K562 (cell line): ENCODE measurements around the gene NEUROG3. TPM values are rescaled to one million over a fixed set of nuclear protein-coding genes. Genes with fewer than 3 reads are reported as not detected.

Experiments used
- ATAC-seq: fragments of 200-7000 bp; cut with Tn5 transposase; 3 replicates; pipeline ENCODE4 v1.9.1; 2020; ENCODE audit warnings: moderate library complexity
- BruUV-seq: library from RNA; stranded (reverse); fragments of 400-500 nt; replicated peaks from 2 replicates; lab custom pipeline; 2021; lab: Mats Ljungman, UMichigan
- CTCF ChIA-PET: fragments of 300-600 bp; formaldehyde crosslinking; extraction: SDS; loops from one replicate; lab custom pipeline; 2021; ENCODE audit warnings: low intra/inter-chr PET ratio; lab: Yijun Ruan, JAX
- POLR2A ChIA-PET: fragments of 300-600, 350-650 bp; sonication (Branson Sonifier 250); formaldehyde crosslinking; extraction: SDS; loops from one replicate; lab custom pipeline; 2021; ENCODE audit warnings: antibody characterized with exemption, inconsistent platforms; lab: Yijun Ruan, JAX
- DNase-seq, 4 experiments: peaks; one replicate each; pipeline versions ENCODE4 v3.0.0 to v3.0.0-alpha.2; 2011 to 2018; ENCODE audit warnings: low spot score in 3 of 4, mixed read lengths in 3 of 4; ENCODE audit errors: extremely low read depth in 1 of 4
- FAIRE-seq: peaks from 2 replicates; lab custom pipeline; 2011; peaks lifted over from hg19 to GRCh38; lab: Jason Lieb, UNC
- H2AFZ ChIP-seq: 2 replicates; pipeline ENCODE4 v1.6.0; 2011; ENCODE audit warnings: low read depth, low read length, control low read depth, inconsistent platforms
- H3K27ac ChIP-seq: fragments of 200-600 bp; 3 replicates; pipeline ENCODE4 v1.8.0; 2011; ENCODE audit warnings: low read depth, mild to moderate bottlenecking, control low read depth, inconsistent platforms, low read length, moderate library complexity, mixed read lengths; ENCODE audit errors: extremely low read depth
- H3K27me3 ChIP-seq, 2 experiments: fragments of 300-600 bp in 1 of 2; 2 replicates in 1 of 2; 3 replicates in 1 of 2; pipeline versions ENCODE4 v1.6.0 to v1.8.0; 2011; ENCODE audit warnings: inconsistent platforms in 2 of 2, low read length in 2 of 2, mild to moderate bottlenecking in 1 of 2, mixed read lengths in 1 of 2, moderate library complexity in 1 of 2; ENCODE audit not compliant: control insufficient read depth in 2 of 2, insufficient read depth in 2 of 2
- H3K36me3 ChIP-seq: fragments of 300-600 bp; 3 replicates; pipeline ENCODE4 v1.8.0; 2011; ENCODE audit warnings: mild to moderate bottlenecking, low read length, inconsistent platforms; ENCODE audit not compliant: control insufficient read depth, insufficient read depth
- H3K4me1 ChIP-seq, 2 experiments: fragments of 200-600 bp in 1 of 2; replicated peaks in 1 of 2; 2 replicates in 1 of 2; 3 replicates in 1 of 2; pipeline versions ENCODE4 v1.5.1 to v1.8.0; 2011; ENCODE audit warnings: inconsistent platforms in 2 of 2, low read length in 2 of 2, mild to moderate bottlenecking in 1 of 2, mixed read lengths in 1 of 2, moderate library complexity in 1 of 2; ENCODE audit not compliant: control insufficient read depth in 2 of 2, insufficient read depth in 2 of 2
- H3K4me2 ChIP-seq: 2 replicates; pipeline ENCODE4 v1.6.1; 2011; ENCODE audit warnings: low read length, control low read depth, inconsistent platforms, mixed read lengths; ENCODE audit not compliant: insufficient read depth
- H3K4me3 ChIP-seq: fragments of 200-600 bp; sonication (generic), shearing (Covaris generic); 2 replicates; pipeline ENCODE4 v1.5.1; 2016; ENCODE audit warnings: control low read depth, inconsistent platforms
- H3K79me2 ChIP-seq: fragments of 200-600 bp; 3 replicates; pipeline ENCODE4 v1.8.0; 2011; ENCODE audit warnings: low read length, inconsistent platforms; ENCODE audit not compliant: control insufficient read depth, insufficient read depth
- H3K9ac ChIP-seq, 2 experiments: 2 replicates each; pipeline versions ENCODE4 v1.6.0 to v1.6.1; 2011; ENCODE audit warnings: low read depth in 2 of 2, low read length in 2 of 2, control low read depth in 1 of 2, inconsistent platforms in 1 of 2, mild to moderate bottlenecking in 1 of 2, mixed read lengths in 1 of 2; ENCODE audit not compliant: insufficient read depth in 1 of 2
- H3K9me1 ChIP-seq: one replicate; pipeline ENCODE4 v1.6.0; 2011; ENCODE audit warnings: inconsistent platforms, mild to moderate bottlenecking, low read length, moderate library complexity; ENCODE audit not compliant: control insufficient read depth, insufficient read depth
- H3K9me3 ChIP-seq: replicated peaks from 2 replicates; pipeline ENCODE4 v1.5.1; 2011; ENCODE audit warnings: low read depth, low read length, inconsistent platforms; ENCODE audit not compliant: control insufficient read depth, insufficient read depth
- H4K20me1 ChIP-seq: replicated peaks from 2 replicates; pipeline ENCODE4 v1.6.1; 2011; ENCODE audit warnings: low read length, inconsistent platforms, mixed read lengths; ENCODE audit not compliant: control insufficient read depth, insufficient read depth
- CHCHD3 ChIP-seq: fragments of 250-450 bp; sonication (Bioruptor Pico); IDR thresholded peaks from 2 replicates; pipeline ENCODE4 v2.1.2; 2022; ENCODE audit warnings: mild to moderate bottlenecking
- FOXA1 ChIP-seq: fragments of 450-650 bp; IDR thresholded peaks from 2 replicates; pipeline ENCODE4 v1.6.1; 2016; ENCODE audit warnings: mild to moderate bottlenecking, borderline replicate concordance
- RNF219 ChIP-seq: fragments of 250-450 bp; sonication (Bioruptor Pico); IDR thresholded peaks from 2 replicates; pipeline ENCODE4 v1.5.0; 2022; ENCODE audit warnings: mild to moderate bottlenecking
- ZFP91 ChIP-seq: sonication (generic); formaldehyde crosslinking; IDR thresholded peaks from 2 replicates; pipeline ENCODE4 v1.8.0; 2022; ENCODE audit warnings: mild to moderate bottlenecking, missing genetic modification reagents
- ZNF146 ChIP-seq: IDR thresholded peaks from one replicate; pipeline ENCODE4 v1.6.1; 2018; ENCODE audit warnings: missing compliant biosample characterization; ENCODE audit not compliant: unreplicated experiment
- WGBS: fragments of 100-300 bp; shearing (Covaris generic); methylation state at CpG from one replicate; pipeline ENCODE4 v1.1.6; 2016; ENCODE audit warnings: low coverage, mixed read lengths; ENCODE audit not compliant: insufficient coverage; ENCODE audit errors: missing lambda C conversion rate; 5-methylcytosine and 5-hydroxymethylcytosine counted together
- in situ Hi-C: fragments of 300-500 bp; cut with MboI; formaldehyde crosslinking; loops from 4 replicates; pipeline ENCODE4 v1.15.0; 2018; ENCODE audit warnings: inconsistent platforms, mixed read lengths
- intact Hi-C: fragments of 100-400 bp; cut with micrococcal nuclease; formaldehyde crosslinking; loops from 2 replicates; pipeline ENCODE4 v1.14.2; 2022
- polyA plus RNA-seq, 8 experiments: library from polyadenylated mRNA; depleted of rRNA in 4 of 8; stranded (reverse) in 5 of 8; unstranded in 3 of 8; fragments of >200 nt; fragmentation: Nextera tagmentation in 2 of 8; fragmentation: Illumina TruSeq in 1 of 8; extraction: Ambion mirVana in 2 of 8; extraction: Trizol in 1 of 8; gene quantifications; 2 replicates each; pipeline versions ENCODE4 v1.2.1 to v1.2.3, GENCODE V29; 2011 to 2014; ENCODE audit warnings: inconsistent platforms in 1 of 8, missing spikeins in 1 of 8
- total RNA-seq, 7 experiments: library from RNA; depleted of rRNA in 6 of 7; stranded (reverse); fragments of >200 nt in 6 of 7; fragmentation: Illumina TruSeq in 2 of 7; extraction: Trizol in 2 of 7; gene quantifications; 2 replicates each; pipeline versions ENCODE4 v1.2.1 to v1.2.3, GENCODE V29; 2011 to 2021; ENCODE audit warnings: low replicate concordance in 1 of 7

Gene NEUROG3
- total and polyA plus RNA-seq, 9 of the 15 experiments (the other 6 are each of a cell fraction or from before 2014, with no cell fraction given): not detected

GRCh38 chr10:69580435-69580834 is 7.2 kb upstream of the NEUROG3 start:
- Histone ChIP-seq H3K9me3 (no peaks in the 10 kb centered on the region), H3K4me3 (no peak overlapping the region), H3K4me1 (no peaks in the 10 kb centered on the region; a peak in 1 of 5 replicates), H4K20me1 (peaks cover 13% of the 10 kb centered on the region; the same call in 1 of the 2 replicates), H3K27me3 (peaks cover 2 to 27% of the 10 kb centered on the region in 2 experiments; a peak in 2 of 5 replicates), H3K79me2 (no peaks in the 10 kb centered on the region), H3K4me2 (no peak overlapping the region), H2AFZ (no peak overlapping the region), H3K9me1 (no peaks in the 10 kb centered on the region), H3K36me3 (no peaks in the 10 kb centered on the region), H3K27ac (no peak overlapping the region), H3K9ac (no peak overlapping the region)
- ChIA-PET CTCF (no interaction called here), POLR2A (interaction anchor here (0.6 to 1.1 kb wide), 2 partner anchors 9 to 267 kb away, joined by 3 to 4 read pairs; no protein-coding TSS in a partner anchor)
- no TSS peak for BruUV-seq
- no peak for ATAC-seq
- FAIRE-seq: no peak
- peak; percentile 55 for TF ChIP-seq ZNF146 (CRISPR knock-in tag)
- TF ChIP-seq FOXA1: no peak
- no peak for DNase-seq
- intact Hi-C loops: no loop called here
- under 1% methylated on average over 5 of the region's 5 CpGs for WGBS
- in situ Hi-C loops: no loop called here

- H3K4me2 ChIP-seq: no peak overlapping the region
- no peak for DNase-seq
- in situ Hi-C loops (no loop called here), intact Hi-C loops (no loop called here)
- 0% methylated on average over 8 of the region's 8 CpGs for WGBS
- H2AFZ ChIP-seq: no peak overlapping the region
- no TSS peak for BruUV-seq
- H3K9ac ChIP-seq: no peak overlapping the region
- ChIA-PET CTCF (no interaction called here), POLR2A (interaction anchor here (0.7 to 0.9 kb wide), 3 partner anchors 9 to 107 kb away, joined by 3 to 4 read pairs (median 3); no protein-coding TSS in a partner anchor)
- H3K27me3 ChIP-seq: peaks cover 6 to 34% of the 10 kb centered on the region in 2 experiments; a peak in 3 of 5 replicates
- no peak for ATAC-seq
- no peaks in the 10 kb centered on the region; a peak in 1 of 5 replicates for H3K4me1 ChIP-seq
- peaks cover 15% of the 10 kb centered on the region for H4K20me1 ChIP-seq
- no peaks in the 10 kb centered on the region for H3K9me1 ChIP-seq
- H3K36me3 ChIP-seq: no peaks in the 10 kb centered on the region
- no peak overlapping the region for H3K27ac ChIP-seq
- H3K4me3 ChIP-seq: no peak overlapping the region
- FAIRE-seq: no peak
- no peaks in the 10 kb centered on the region for H3K9me3 ChIP-seq
- no peaks in the 10 kb centered on the region for H3K79me2 ChIP-seq
- TF ChIP-seq CHCHD3 (CRISPR knock-in tag): no peak
- no peak for TF ChIP-seq ZFP91 (CRISPR knock-in tag)
- TF ChIP-seq RNF219: no peak
Observed at GRCh38 chr10:69579464-69580060, 6.3 kb upstream of the NEUROG3 start.
